ENCODE measurements around the gene UBXN11. TPM values are rescaled to one million over a fixed set of nuclear protein-coding genes. Genes with fewer than 3 reads are reported as not detected.

The UBXN11 gene
- total RNA-seq, 1 donor from 2014 or later = 12.8 TPM

GRCh38 chr1:26354972-26355371 is 48.5 kb upstream of the UBXN11 start:
- Mint-ChIP-seq H3K27ac (ENCODE audit: unreplicated experiment) (no peak overlapping the region), H3K4me3 (ENCODE audit: unreplicated experiment) (no peak overlapping the region), H3K9me3 (ENCODE audit: unreplicated experiment) (no peaks in the 10 kb centered on the region), H3K4me1 (ENCODE audit: low read depth, unreplicated experiment) (peaks cover 17% of the 10 kb centered on the region), H3K36me3 (ENCODE audit: low read depth, unreplicated experiment) (no peaks in the 10 kb centered on the region), H3K27me3 (ENCODE audit: low read depth, unreplicated experiment) (peaks cover 29% of the 10 kb centered on the region)
- TF ChIP-seq CTCF (IDR thresholded peaks at IDR 0.05; ENCODE audit: insufficient read depth, low read depth, low read length) (no peak), EZH2 (IDR thresholded peaks at IDR 0.05; ENCODE audit: insufficient read depth, low read length) (no peak)
- Histone ChIP-seq H2AFZ (ENCODE audit: low read depth, low read length) (no peak overlapping the region), H3K27me3 (ENCODE audit: insufficient read depth, low read length) (peaks cover under 1% of the 10 kb centered on the region), H4K20me1 (ENCODE audit: insufficient read depth, low read length) (no peaks in the 10 kb centered on the region), H3K9ac (ENCODE audit: low read length) (no peak overlapping the region), H3K79me2 (ENCODE audit: insufficient read depth, low read length) (no peaks in the 10 kb centered on the region), H3K4me2 (ENCODE audit: low read length) (no peak overlapping the region), H3K4me3 (ENCODE audit: insufficient read depth, low read depth, low read length) (no peak overlapping the region), H3K9me3 (ENCODE audit: insufficient read depth, low read depth, low read length) (no peaks in the 10 kb centered on the region), H3K27ac (ENCODE audit: low read depth, low read length) (no peak overlapping the region), H3K36me3 (ENCODE audit: insufficient read depth, low read length) (no peaks in the 10 kb centered on the region), H3K4me1 (ENCODE audit: insufficient read depth, low read length) (peaks cover 26% of the 10 kb centered on the region)
- FAIRE-seq = no peak
- DNase-seq (ENCODE audit: low read depth) = no peak

GRCh38 chr1:26353976-26354820 is 47.8 kb upstream of the UBXN11 start, which contains the start of gene CRYBG2:
TSS of gene CRYBG2 (minus strand) at chr1:26354130. CDS start at chr1:26346657, 7,473 bp downstream.
- no peak for FAIRE-seq
- H3K4me3 Mint-ChIP-seq (ENCODE audit: unreplicated experiment) = no peak within 1 kb of the TSS

More at GRCh38 chr1:26353976-26354820, 47.8 kb upstream of the UBXN11 start, which contains the start of gene CRYBG2:
- peaks cover 21% of the 10 kb centered on the region for H3K4me1 Mint-ChIP-seq (ENCODE audit: low read depth, unreplicated experiment)
- no peak for TF ChIP-seq EZH2 (IDR thresholded peaks at IDR 0.05; ENCODE audit: insufficient read depth, low read length)
- no peak for TF ChIP-seq CTCF (IDR thresholded peaks at IDR 0.05; ENCODE audit: insufficient read depth, low read depth, low read length)
- H3K36me3 ChIP-seq (ENCODE audit: insufficient read depth, low read length) = no peaks in the 10 kb centered on the region
- no peak within 1 kb of the TSS for H3K4me3 ChIP-seq (ENCODE audit: insufficient read depth, low read depth, low read length)
- H3K27ac Mint-ChIP-seq (ENCODE audit: unreplicated experiment) = no peak within 1 kb of the TSS
- no peak within 1 kb of the TSS for H3K27ac ChIP-seq (ENCODE audit: low read depth, low read length)
- H3K9me3 ChIP-seq (ENCODE audit: insufficient read depth, low read depth, low read length) = no peaks in the 10 kb centered on the region
- peaks cover 22% of the 10 kb centered on the region for H3K27me3 Mint-ChIP-seq (ENCODE audit: low read depth, unreplicated experiment)
- H2AFZ ChIP-seq (ENCODE audit: low read depth, low read length) = no peak within 1 kb of the TSS
- H3K9me3 Mint-ChIP-seq (ENCODE audit: unreplicated experiment) = no peaks in the 10 kb centered on the region
- H3K27me3 ChIP-seq (ENCODE audit: insufficient read depth, low read length) = no peaks in the 10 kb centered on the region
- H3K9ac ChIP-seq (ENCODE audit: low read length) = no peak within 1 kb of the TSS
- no peaks in the 10 kb centered on the region for H3K36me3 Mint-ChIP-seq (ENCODE audit: low read depth, unreplicated experiment)
- peaks cover 30% of the 10 kb centered on the region for H3K4me1 ChIP-seq (ENCODE audit: insufficient read depth, low read length)
- no peak for DNase-seq (ENCODE audit: low read depth)
- no peaks in the 10 kb centered on the region for H3K79me2 ChIP-seq (ENCODE audit: insufficient read depth, low read length)
- no peak within 1 kb of the TSS for H3K4me2 ChIP-seq (ENCODE audit: low read length)
- no peaks in the 10 kb centered on the region for H4K20me1 ChIP-seq (ENCODE audit: insufficient read depth, low read length)

Data from astrocyte (in vitro differentiated cells and primary cell).